ENCODE measurements around the gene MAPK11. TPM values are rescaled to one million over a fixed set of nuclear protein-coding genes. Genes with fewer than 3 reads are reported as not detected.

Gene MAPK11
- total and polyA plus RNA-seq, 2 donors from 2014 or later: 11.4 to 18.3 TPM

GRCh38 chr22:50226063-50226874, 43.9 kb downstream of the MAPK11 start:
- H3K36me3 ChIP-seq (ENCODE audit: control insufficient read depth in 2 of 3, insufficient read depth in 3 of 3, low read length in 3 of 3): peaks cover 0 to 30% (median 22%) of the 10 kb centered on the region in 3 donors
- no peak overlapping the region for H3K4me3 ChIP-seq (ENCODE audit: low read length in 3 of 3)
- H3K27me3 ChIP-seq (ENCODE audit: control insufficient read depth, insufficient read depth, low read length): no peaks in the 10 kb centered on the region
- intact Hi-C loops (cut with DNase I): no loop called here
- H3K9ac ChIP-seq (ENCODE audit: low read length in 3 of 3): no peak overlapping the region
- H3K9me3 ChIP-seq (ENCODE audit: control insufficient read depth in 2 of 3, insufficient read depth in 1 of 3, low read length in 3 of 3): no peaks in the 10 kb centered on the region
- H3K4me1 ChIP-seq (ENCODE audit: control insufficient read depth in 2 of 3, insufficient read depth in 2 of 3, low read depth in 1 of 3, low read length in 3 of 3): no peaks in the 10 kb centered on the region
- H3K27ac ChIP-seq (ENCODE audit: low read depth in 2 of 2, low read length in 2 of 2): no peak overlapping the region
- DNase-seq (no peak), FAIRE-seq (no peak)
- no peak for TF ChIP-seq CTCF (IDR thresholded peaks at IDR 0.05; ENCODE audit: borderline replicate concordance, extremely low read depth, insufficient read depth)

- no peaks in the 10 kb centered on the region for H3K4me1 ChIP-seq (ENCODE audit: control insufficient read depth in 2 of 3, insufficient read depth in 2 of 3, low read depth in 1 of 3, low read length in 3 of 3)
- no peaks in the 10 kb centered on the region for H3K27me3 ChIP-seq (ENCODE audit: control insufficient read depth, insufficient read depth, low read length)
- FAIRE-seq (no peak), DNase-seq (no peak)
- H3K27ac ChIP-seq (ENCODE audit: low read depth in 2 of 2, low read length in 2 of 2): no peak overlapping the region
- no peak for TF ChIP-seq CTCF (IDR thresholded peaks at IDR 0.05; ENCODE audit: borderline replicate concordance, extremely low read depth, insufficient read depth)
- no peak overlapping the region for H3K9ac ChIP-seq (ENCODE audit: low read length in 3 of 3)
- H3K4me3 ChIP-seq (ENCODE audit: low read length in 3 of 3): no peak overlapping the region
- no peaks in the 10 kb centered on the region for H3K9me3 ChIP-seq (ENCODE audit: control insufficient read depth in 2 of 3, insufficient read depth in 1 of 3, low read length in 3 of 3)
- H3K36me3 ChIP-seq (ENCODE audit: control insufficient read depth in 2 of 3, insufficient read depth in 3 of 3, low read length in 3 of 3): peaks cover 2 to 36% (median 28%) of the 10 kb centered on the region in 3 donors
- intact Hi-C loops (cut with DNase I): no loop called here
Measured at GRCh38 chr22:50225200-50225969, 44.8 kb downstream of the MAPK11 start.

GRCh38 chr22:50224071-50224470, 46.1 kb downstream of the MAPK11 start:
- Histone ChIP-seq H3K27ac (ENCODE audit: low read depth in 2 of 2, low read length in 2 of 2) (no peak overlapping the region), H3K9ac (ENCODE audit: low read length in 3 of 3) (no peak overlapping the region), H3K4me1 (ENCODE audit: control insufficient read depth in 2 of 3, insufficient read depth in 2 of 3, low read depth in 1 of 3, low read length in 3 of 3) (peaks cover 0 to 2% (median 0%) of the 10 kb centered on the region in 3 donors), H3K36me3 (ENCODE audit: control insufficient read depth in 2 of 3, insufficient read depth in 3 of 3, low read length in 3 of 3) (peaks cover 2 to 36% (median 27%) of the 10 kb centered on the region in 3 donors), H3K4me3 (ENCODE audit: low read length in 3 of 3) (no peak overlapping the region), H3K27me3 (ENCODE audit: control insufficient read depth, insufficient read depth, low read length) (no peaks in the 10 kb centered on the region), H3K9me3 (ENCODE audit: control insufficient read depth in 2 of 3, insufficient read depth in 1 of 3, low read length in 3 of 3) (no peaks in the 10 kb centered on the region)
- FAIRE-seq: no peak
- TF ChIP-seq CTCF (IDR thresholded peaks at IDR 0.05; ENCODE audit: borderline replicate concordance, extremely low read depth, insufficient read depth): no peak
- intact Hi-C loops (cut with DNase I): no loop called here
- DNase-seq: no peak

All from kidney (tissue), 14 donors.